GM18508 (cell line): ENCODE data around the gene VWA5A.

Experiments used
- ATAC-seq: cut with Tn5 transposase; IDR thresholded peaks from one replicate; pipeline ENCODE4 v1.9.1; 2021; ENCODE audit warnings: moderate number of reproducible peaks; ENCODE audit not compliant: insufficient read depth, unreplicated experiment

VWA5A gene

GRCh38 chr11:124114942-124115781 lies at the start of gene VWA5A:
TSS of gene VWA5A (plus strand) at chr11:124115450. CDS start at chr11:124117512, 2,062 bp downstream.
- ATAC-seq, result peak; percentile 99

- ATAC-seq, result no peak
Measured at GRCh38 chr11:124068601-124069110, 46.6 kb upstream of the VWA5A start.

GRCh38 chr11:124069429-124070401 lies 45.5 kb upstream of the VWA5A start:
- peak; percentile 41 for ATAC-seq

- ATAC-seq, result peak; percentile 80
Measured at GRCh38 chr11:124070915-124071622, 44.2 kb upstream of the VWA5A start.

GRCh38 chr11:124071623-124071948 lies 43.7 kb upstream of the VWA5A start:
- no peak for ATAC-seq

GRCh38 chr11:124072147-124072546 lies 43.1 kb upstream of the VWA5A start:
- ATAC-seq, result no peak

GRCh38 chr11:124074554-124074953 lies 40.7 kb upstream of the VWA5A start:
- no peak for ATAC-seq

- ATAC-seq, result no peak
Measured at GRCh38 chr11:124075492-124075840, 39.8 kb upstream of the VWA5A start.

GRCh38 chr11:124075841-124076651 lies 39.2 kb upstream of the VWA5A start:
- no peak for ATAC-seq

GRCh38 chr11:124077266-124077665 lies 38.0 kb upstream of the VWA5A start:
- ATAC-seq, result no peak

GRCh38 chr11:124078591-124078990 lies 36.7 kb upstream of the VWA5A start:
- no peak for ATAC-seq

GRCh38 chr11:124079631-124080326 lies 35.5 kb upstream of the VWA5A start:
- no peak for ATAC-seq

- no peak for ATAC-seq
Measured at GRCh38 chr11:124080327-124081001, 34.8 kb upstream of the VWA5A start.

GRCh38 chr11:124081483-124081882 lies 33.8 kb upstream of the VWA5A start:
- ATAC-seq, result no peak

GRCh38 chr11:124082371-124082770 lies 32.9 kb upstream of the VWA5A start:
- ATAC-seq, result no peak

- ATAC-seq, result no peak
Measured at GRCh38 chr11:124085583-124085982, 29.7 kb upstream of the VWA5A start.

- ATAC-seq, result no peak
Measured at GRCh38 chr11:124085997-124086846, 29.0 kb upstream of the VWA5A start.

GRCh38 chr11:124090996-124091395 lies 24.3 kb upstream of the VWA5A start:
- ATAC-seq, result no peak
